BE2C (cell line): Measurements from ENCODE around the gene PNMA6E.

Source experiments
- DNase-seq: peaks from one replicate; pipeline ENCODE4 v3.0.0-alpha.2; 2020
- H3K27me3 ChIP-seq: fragments of 250-450 bp; sonication (Bioruptor Pico); 2 replicates; pipeline ENCODE4 v1.5.1; 2020; ENCODE audit warnings: mild to moderate bottlenecking
- H3K36me3 ChIP-seq: fragments of 250-450 bp; sonication (Bioruptor Pico); 2 replicates; pipeline ENCODE4 v1.5.1; 2020; ENCODE audit warnings: mild to moderate bottlenecking
- H3K4me1 ChIP-seq: fragments of 250-450 bp; sonication (Bioruptor Pico); 2 replicates; pipeline ENCODE4 v1.5.1; 2020
- H3K4me3 ChIP-seq: 2 replicates; pipeline ENCODE4 v1.5.1; 2011; ENCODE audit warnings: low read depth, low read length
- H3K9me3 ChIP-seq: fragments of 250-450 bp; sonication (Bioruptor Pico); 2 replicates; pipeline ENCODE4 v1.5.1; 2020
- CTCF ChIP-seq: IDR thresholded peaks from 2 replicates; pipeline ENCODE4 v1.5.1; 2012; ENCODE audit warnings: mild to moderate bottlenecking, low read depth, low read length

The PNMA6E gene

GRCh38 chrX:153372949-153373348, 28.2 kb downstream of the PNMA6E start:
- no peaks in the 10 kb centered on the region for H3K27me3 ChIP-seq
- no peaks in the 10 kb centered on the region for H3K9me3 ChIP-seq
- no peak overlapping the region for H3K4me3 ChIP-seq
- TF ChIP-seq CTCF, result no peak
- DNase-seq, result no peak
- H3K4me1 ChIP-seq, result no peaks in the 10 kb centered on the region
- no peaks in the 10 kb centered on the region for H3K36me3 ChIP-seq

- Histone ChIP-seq H3K36me3 (no peaks in the 10 kb centered on the region), H3K4me1 (no peaks in the 10 kb centered on the region), H3K27me3 (no peaks in the 10 kb centered on the region), H3K9me3 (no peaks in the 10 kb centered on the region), H3K4me3 (no peak overlapping the region)
- TF ChIP-seq CTCF, result no peak
- DNase-seq, result no peak
These were observed 29.9 kb downstream of the PNMA6E start for GRCh38 chrX:153371256-153371655.

- H3K4me3 ChIP-seq, result no peak overlapping the region
- H3K27me3 ChIP-seq, result no peaks in the 10 kb centered on the region
- H3K4me1 ChIP-seq, result no peaks in the 10 kb centered on the region
- TF ChIP-seq CTCF, result no peak
- H3K36me3 ChIP-seq, result no peaks in the 10 kb centered on the region
- H3K9me3 ChIP-seq, result no peaks in the 10 kb centered on the region
- DNase-seq, result no peak
These were observed 30.7 kb downstream of the PNMA6E start for GRCh38 chrX:153370293-153371055.

GRCh38 chrX:153366878-153367538, 34.1 kb downstream of the PNMA6E start:
- 0 out of 2 replicates have a peak, but pooled peaks cover 3% of the 10 kb centered on the region for H3K4me1 ChIP-seq

GRCh38 chrX:153366119-153366518, 35.0 kb downstream of the PNMA6E start:
- no peak for TF ChIP-seq CTCF
- no peak for DNase-seq
- Histone ChIP-seq H3K9me3 (no peaks in the 10 kb centered on the region), H3K4me1 (peaks cover 3% of the 10 kb centered on the region; the same call in 1 of the 2 replicates), H3K27me3 (no peaks in the 10 kb centered on the region), H3K4me3 (no peak overlapping the region), H3K36me3 (no peaks in the 10 kb centered on the region)

More at GRCh38 chrX:153366878-153367538, 34.1 kb downstream of the PNMA6E start:
- DNase-seq, result no peak
- Histone ChIP-seq H3K36me3 (no peaks in the 10 kb centered on the region), H3K4me3 (no peak overlapping the region), H3K27me3 (no peaks in the 10 kb centered on the region), H3K9me3 (no peaks in the 10 kb centered on the region)
- no peak for TF ChIP-seq CTCF

GRCh38 chrX:153365670-153366069, 35.5 kb downstream of the PNMA6E start:
- H3K4me1 ChIP-seq, result peaks cover 3% of the 10 kb centered on the region; the same call in 1 of the 2 replicates
- H3K27me3 ChIP-seq, result no peaks in the 10 kb centered on the region
- H3K36me3 ChIP-seq, result no peaks in the 10 kb centered on the region
- no peak for TF ChIP-seq CTCF
- no peak overlapping the region for H3K4me3 ChIP-seq
- no peak for DNase-seq
- H3K9me3 ChIP-seq, result no peaks in the 10 kb centered on the region
